ENCODE measurements around the gene SERPING1.

- TF ChIP-seq CTCF (IDR thresholded peaks at IDR 0.05), result no peak
- no peak for TF ChIP-seq POLR2A (IDR thresholded peaks at IDR 0.05)
Measured at GRCh38 chr11:57610170-57610569, 12.7 kb downstream of the SERPING1 start.
